Activated naive CD8-positive, alpha-beta T cell treated with anti-CD3 and anti-CD28 coated beads, Interleukin-2, amount 50 U/mL, for 24 hours (primary cell): ENCODE results near the gene HMG20A.

Experiments used
- ATAC-seq: fragments of 150-1000 bp; cut with Tn5 transposase; one replicate; pipeline ENCODE4 v1.10.0; 2021
- DNase-seq: peaks from one replicate; pipeline ENCODE4 v3.0.0; 2021
- H3K27ac Mint-ChIP-seq: one replicate; pipeline ENCODE4 v1.8.0; 2021; ENCODE audit warnings: mild to moderate bottlenecking, mixed read lengths
- H3K27me3 Mint-ChIP-seq: one replicate; pipeline ENCODE4 v1.8.0; 2021; ENCODE audit warnings: mixed read lengths
- H3K36me3 Mint-ChIP-seq: one replicate; pipeline ENCODE4 v1.8.0; 2021; ENCODE audit warnings: low read depth, mixed read lengths
- H3K4me1 Mint-ChIP-seq: one replicate; pipeline ENCODE4 v1.8.0; 2021; ENCODE audit warnings: mixed read lengths
- H3K4me3 Mint-ChIP-seq: one replicate; pipeline ENCODE4 v1.8.0; 2021; ENCODE audit warnings: mild to moderate bottlenecking, moderate library complexity, mixed read lengths
- H3K9me3 Mint-ChIP-seq: one replicate; pipeline ENCODE4 v1.8.0; 2021; ENCODE audit warnings: mixed read lengths

The HMG20A gene

DNA sequence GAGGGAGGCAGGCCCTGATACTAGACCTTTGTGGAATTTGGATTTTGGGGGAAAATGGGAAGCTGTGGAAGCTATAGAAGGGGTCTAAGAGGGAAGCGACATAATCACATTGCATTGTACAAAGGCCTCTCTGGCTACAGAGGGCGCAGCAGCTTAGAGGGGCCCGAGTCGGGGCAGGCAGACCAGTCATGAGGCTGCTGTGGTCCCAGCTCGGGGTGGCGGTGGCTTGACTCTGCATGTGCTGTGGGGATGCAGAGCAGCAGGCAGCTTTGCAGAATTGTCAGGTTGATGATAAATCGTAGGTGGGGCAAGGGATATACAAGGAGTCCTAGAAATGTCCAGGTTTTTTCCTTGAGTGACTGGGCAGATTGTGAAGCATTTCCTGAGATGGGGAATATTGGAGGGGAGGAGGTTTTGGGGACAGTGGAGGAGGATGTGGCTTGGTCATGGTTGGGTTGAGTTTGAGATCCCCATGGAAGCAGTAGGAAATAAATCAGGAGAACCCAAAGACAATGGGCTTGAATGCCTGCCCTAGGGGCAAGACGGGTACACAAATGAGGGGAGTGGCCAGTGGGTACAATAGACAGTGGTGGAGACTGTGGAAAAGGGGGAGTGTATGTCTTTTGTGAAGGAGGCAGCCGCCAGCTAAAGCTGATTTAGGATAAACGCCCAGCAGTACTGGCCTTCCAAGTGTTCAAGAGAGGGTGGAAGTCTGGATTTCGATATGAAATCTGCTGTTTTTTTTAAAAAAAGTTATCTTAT lies 94.1 kb downstream of the HMG20A start:
- H3K4me1 Mint-ChIP-seq, result no peaks in the 10 kb centered on the region
- ATAC-seq, result no peak
- no peak overlapping the region for H3K4me3 Mint-ChIP-seq
- H3K27ac Mint-ChIP-seq, result no peak overlapping the region
- H3K9me3 Mint-ChIP-seq, result no peaks in the 10 kb centered on the region
- no peak for DNase-seq
- H3K27me3 Mint-ChIP-seq, result no peaks in the 10 kb centered on the region
- H3K36me3 Mint-ChIP-seq, result no peaks in the 10 kb centered on the region

DNA sequence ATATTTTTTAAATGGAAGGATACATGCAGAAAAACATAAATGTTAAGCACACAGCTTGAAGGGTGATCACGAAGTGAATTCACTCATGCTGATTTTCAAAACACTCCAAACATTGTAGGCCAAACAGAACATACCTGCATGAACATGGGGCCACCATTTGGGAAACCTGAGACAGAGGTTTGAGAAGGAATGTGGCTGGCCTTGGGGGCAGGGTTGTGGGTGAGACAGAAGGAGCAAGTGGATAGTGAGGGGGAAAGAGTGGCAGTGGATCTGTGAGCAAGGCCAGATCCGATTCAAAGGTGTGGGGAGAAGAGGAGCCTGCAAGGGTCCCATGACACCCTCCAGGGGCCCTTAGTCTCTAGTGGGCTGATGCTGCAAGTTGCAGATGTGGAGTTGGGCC lies 94.9 kb downstream of the HMG20A start:
- Mint-ChIP-seq H3K36me3 (no peaks in the 10 kb centered on the region), H3K4me3 (no peak overlapping the region), H3K9me3 (no peaks in the 10 kb centered on the region), H3K27me3 (no peaks in the 10 kb centered on the region), H3K27ac (no peak overlapping the region), H3K4me1 (no peaks in the 10 kb centered on the region)
- ATAC-seq, result no peak
- DNase-seq, result no peak

DNA sequence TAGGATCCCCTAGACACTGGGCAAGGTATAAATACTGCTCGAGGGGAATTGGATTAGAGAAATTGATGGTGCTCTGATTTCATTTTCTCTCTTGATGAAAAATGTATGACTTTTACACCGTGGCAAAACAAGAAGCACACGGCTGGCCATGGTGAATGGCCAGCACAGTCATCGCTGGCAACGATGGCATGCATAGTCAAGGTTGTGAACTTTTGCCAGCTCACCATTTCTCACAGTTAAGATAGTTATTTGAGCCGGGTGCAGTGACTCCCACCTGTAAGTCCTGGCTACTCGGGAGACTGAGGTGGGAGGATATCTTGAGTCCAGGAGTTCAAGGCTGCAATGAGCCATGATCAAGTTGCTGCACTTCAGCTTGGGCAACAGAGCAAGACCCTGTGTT lies 95.4 kb downstream of the HMG20A start:
- Mint-ChIP-seq H3K9me3 (no peaks in the 10 kb centered on the region), H3K36me3 (no peaks in the 10 kb centered on the region), H3K27me3 (no peaks in the 10 kb centered on the region), H3K27ac (no peak overlapping the region), H3K4me3 (no peak overlapping the region), H3K4me1 (no peaks in the 10 kb centered on the region)
- no peak for ATAC-seq
- no peak for DNase-seq

DNA sequence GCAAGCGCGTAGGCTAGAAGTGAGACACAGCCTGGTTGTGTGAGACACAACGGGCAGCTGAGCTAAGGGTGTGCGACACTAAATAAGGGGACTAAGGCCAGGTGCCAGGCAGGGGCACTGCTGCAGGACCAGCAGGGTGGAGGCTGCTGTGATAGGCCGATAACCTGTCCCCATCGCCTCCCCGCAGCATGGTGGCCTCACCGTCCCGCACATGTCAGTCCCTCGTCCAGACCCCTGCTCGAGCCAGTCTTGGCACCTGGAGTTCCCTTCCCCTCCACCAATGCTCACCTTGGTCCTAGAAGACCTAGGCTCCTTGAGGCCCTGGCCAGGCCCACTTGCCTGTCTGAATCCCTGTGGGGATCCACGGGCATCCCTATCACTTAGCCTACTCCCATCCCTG lies 96.1 kb downstream of the HMG20A start:
- no peaks in the 10 kb centered on the region for H3K36me3 Mint-ChIP-seq
- ATAC-seq, result no peak
- no peaks in the 10 kb centered on the region for H3K9me3 Mint-ChIP-seq
- no peak overlapping the region for H3K27ac Mint-ChIP-seq
- no peaks in the 10 kb centered on the region for H3K4me1 Mint-ChIP-seq
- no peaks in the 10 kb centered on the region for H3K27me3 Mint-ChIP-seq
- no peak overlapping the region for H3K4me3 Mint-ChIP-seq
- DNase-seq, result no peak

DNA sequence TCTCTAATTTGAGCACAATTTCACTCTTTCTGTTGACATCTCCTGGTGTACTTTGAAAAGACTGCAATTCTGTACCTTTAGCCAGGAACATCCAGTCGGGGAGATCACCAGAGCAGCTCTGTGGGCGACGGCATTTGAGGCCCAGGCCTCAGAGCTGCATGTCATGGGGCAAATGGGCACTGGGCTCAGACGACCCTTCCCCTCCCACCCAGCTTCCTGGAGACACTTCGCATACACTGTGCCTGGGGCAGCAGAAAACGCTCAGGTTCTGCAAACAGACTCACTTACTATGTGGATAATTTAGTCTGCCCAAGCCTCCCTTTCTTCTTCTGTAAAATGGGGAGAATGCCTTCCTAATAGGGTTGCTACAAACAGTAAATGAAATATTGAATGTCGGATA lies 96.9 kb downstream of the HMG20A start:
- no peak overlapping the region for H3K4me3 Mint-ChIP-seq
- ATAC-seq (no peak), DNase-seq (no peak)
- H3K27me3 Mint-ChIP-seq, result no peaks in the 10 kb centered on the region
- no peak overlapping the region for H3K27ac Mint-ChIP-seq
- no peaks in the 10 kb centered on the region for H3K9me3 Mint-ChIP-seq
- no peaks in the 10 kb centered on the region for H3K36me3 Mint-ChIP-seq
- H3K4me1 Mint-ChIP-seq, result no peaks in the 10 kb centered on the region

DNA sequence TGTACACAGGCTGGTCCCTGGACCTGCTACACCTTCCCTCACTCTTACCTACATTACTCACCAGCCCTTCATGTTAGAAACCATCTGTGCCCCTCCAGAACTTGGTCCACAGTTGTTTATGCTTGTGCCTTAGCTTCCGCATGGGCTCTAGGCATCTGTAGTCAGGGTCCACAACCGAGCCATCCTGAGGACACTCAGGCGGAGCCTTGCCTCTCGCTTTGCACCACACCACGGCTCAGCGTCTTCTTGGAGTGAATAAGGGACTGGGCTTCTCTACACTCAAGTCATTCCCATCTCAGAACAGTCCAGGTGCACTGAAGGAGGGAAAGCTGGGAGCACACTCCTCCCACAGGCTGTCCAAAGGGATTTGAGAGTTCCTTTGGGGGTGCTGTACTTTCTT lies 97.8 kb downstream of the HMG20A start:
- Mint-ChIP-seq H3K4me3 (no peak overlapping the region), H3K9me3 (no peaks in the 10 kb centered on the region), H3K4me1 (no peaks in the 10 kb centered on the region), H3K27me3 (no peaks in the 10 kb centered on the region), H3K36me3 (no peaks in the 10 kb centered on the region), H3K27ac (no peak overlapping the region)
- no peak for ATAC-seq
- DNase-seq, result no peak

DNA sequence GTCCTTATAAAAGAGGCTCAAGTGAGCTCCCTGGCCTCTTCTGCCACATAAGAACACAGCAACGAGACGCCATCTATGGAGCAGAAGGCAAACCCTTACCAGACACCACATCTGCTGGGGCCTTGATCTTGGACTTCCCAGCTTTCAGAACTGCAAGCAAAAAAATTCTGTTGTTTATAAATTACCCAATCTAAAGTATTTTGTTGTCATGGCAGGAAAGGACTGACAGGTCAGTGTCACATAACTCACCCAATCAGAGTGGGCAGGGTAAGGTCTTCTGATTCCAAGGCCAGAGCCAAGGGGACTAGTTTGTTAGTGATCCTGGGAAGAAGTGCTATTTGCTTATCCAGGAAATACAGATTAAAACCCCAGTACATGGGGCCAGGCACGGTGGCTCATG lies 98.9 kb downstream of the HMG20A start:
- ATAC-seq, result no peak
- Mint-ChIP-seq H3K27me3 (no peaks in the 10 kb centered on the region), H3K9me3 (no peaks in the 10 kb centered on the region), H3K36me3 (no peaks in the 10 kb centered on the region), H3K4me1 (no peaks in the 10 kb centered on the region), H3K4me3 (no peak overlapping the region), H3K27ac (no peak overlapping the region)
- no peak for DNase-seq

DNA sequence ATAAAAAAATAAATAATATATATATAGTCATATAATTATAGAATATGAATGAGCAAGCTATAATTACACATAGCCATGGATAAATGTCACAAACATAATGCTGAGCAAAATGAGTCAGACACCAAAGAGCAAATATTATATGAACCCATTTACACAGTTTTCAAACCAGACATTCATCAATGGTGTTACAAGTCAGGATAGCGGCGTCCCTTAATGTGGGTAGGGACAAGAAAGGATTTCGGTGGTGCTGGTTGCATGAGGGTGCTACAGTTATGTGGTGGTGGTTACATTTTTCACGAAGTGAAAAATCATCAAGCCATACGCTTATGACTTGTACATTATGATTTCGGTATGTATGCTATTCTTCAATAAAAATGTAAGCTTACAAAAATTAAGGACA lies 100.5 kb downstream of the HMG20A start:
- Mint-ChIP-seq H3K27ac (no peak overlapping the region), H3K4me1 (no peaks in the 10 kb centered on the region), H3K9me3 (no peaks in the 10 kb centered on the region), H3K4me3 (no peak overlapping the region), H3K36me3 (no peaks in the 10 kb centered on the region), H3K27me3 (no peaks in the 10 kb centered on the region)
- DNase-seq, result no peak
- ATAC-seq, result no peak

DNA sequence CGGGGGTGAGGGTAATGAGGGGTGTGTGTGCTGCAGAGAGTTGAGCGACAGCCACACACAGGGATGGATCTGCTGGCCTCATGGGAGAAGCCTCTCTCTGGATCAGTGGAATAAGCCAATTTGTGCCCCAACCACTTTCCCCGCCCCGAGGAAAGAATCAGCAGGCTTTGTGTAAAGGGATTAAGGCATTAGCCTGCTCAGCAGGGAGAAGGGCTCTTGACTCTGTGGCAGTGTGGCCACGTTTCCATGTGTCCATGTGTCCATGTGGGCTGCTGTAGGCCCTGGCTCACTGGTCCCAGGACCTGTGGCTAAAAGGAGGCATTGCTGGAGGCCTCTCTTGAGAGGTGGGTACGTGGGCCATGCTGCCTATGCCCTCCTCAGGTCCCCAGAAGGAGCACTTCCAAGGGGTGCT lies 104.7 kb downstream of the HMG20A start:
- H3K9me3 Mint-ChIP-seq, result no peaks in the 10 kb centered on the region
- DNase-seq, result no peak
- H3K27me3 Mint-ChIP-seq, result no peaks in the 10 kb centered on the region
- no peak overlapping the region for H3K4me3 Mint-ChIP-seq
- H3K4me1 Mint-ChIP-seq, result no peaks in the 10 kb centered on the region
- no peak overlapping the region for H3K27ac Mint-ChIP-seq
- no peak for ATAC-seq
- no peaks in the 10 kb centered on the region for H3K36me3 Mint-ChIP-seq

DNA sequence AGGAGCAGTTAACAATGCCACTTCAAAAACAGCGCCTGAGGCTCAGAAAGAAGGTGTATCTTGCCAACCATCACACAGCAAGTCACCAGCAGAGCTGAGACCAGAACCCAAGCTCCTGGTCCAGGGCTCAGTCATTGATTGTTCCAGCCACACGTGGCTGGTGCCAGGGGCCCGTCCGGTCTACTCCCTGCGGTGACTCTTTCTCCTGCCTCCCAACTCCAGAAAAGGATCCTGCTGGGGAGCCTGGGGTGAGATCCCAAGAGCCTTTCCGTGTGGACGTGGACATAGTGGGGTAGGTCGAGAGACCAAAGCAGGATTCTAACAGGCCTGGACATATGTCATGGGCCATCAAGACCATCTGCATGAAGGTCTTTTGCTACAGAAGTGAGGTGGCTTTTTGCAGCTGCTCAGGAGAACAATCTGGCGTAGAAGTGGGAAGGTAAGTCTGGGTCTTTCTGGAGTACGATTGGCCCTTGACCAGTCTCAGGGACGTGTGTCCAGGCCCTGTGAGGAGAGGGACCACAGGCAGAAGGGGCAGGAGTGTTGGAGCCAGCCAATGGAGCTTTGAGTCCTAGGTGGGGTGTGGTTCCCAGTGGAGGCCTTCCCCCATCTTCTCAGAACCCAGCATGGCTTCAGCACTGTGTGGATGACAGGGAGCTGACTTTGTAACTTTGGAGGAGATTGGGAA lies 105.4 kb downstream of the HMG20A start:
- Mint-ChIP-seq H3K27ac (no peak overlapping the region), H3K4me3 (no peak overlapping the region), H3K4me1 (no peaks in the 10 kb centered on the region), H3K9me3 (no peaks in the 10 kb centered on the region), H3K27me3 (no peaks in the 10 kb centered on the region), H3K36me3 (no peaks in the 10 kb centered on the region)
- ATAC-seq (no peak), DNase-seq (no peak)

DNA sequence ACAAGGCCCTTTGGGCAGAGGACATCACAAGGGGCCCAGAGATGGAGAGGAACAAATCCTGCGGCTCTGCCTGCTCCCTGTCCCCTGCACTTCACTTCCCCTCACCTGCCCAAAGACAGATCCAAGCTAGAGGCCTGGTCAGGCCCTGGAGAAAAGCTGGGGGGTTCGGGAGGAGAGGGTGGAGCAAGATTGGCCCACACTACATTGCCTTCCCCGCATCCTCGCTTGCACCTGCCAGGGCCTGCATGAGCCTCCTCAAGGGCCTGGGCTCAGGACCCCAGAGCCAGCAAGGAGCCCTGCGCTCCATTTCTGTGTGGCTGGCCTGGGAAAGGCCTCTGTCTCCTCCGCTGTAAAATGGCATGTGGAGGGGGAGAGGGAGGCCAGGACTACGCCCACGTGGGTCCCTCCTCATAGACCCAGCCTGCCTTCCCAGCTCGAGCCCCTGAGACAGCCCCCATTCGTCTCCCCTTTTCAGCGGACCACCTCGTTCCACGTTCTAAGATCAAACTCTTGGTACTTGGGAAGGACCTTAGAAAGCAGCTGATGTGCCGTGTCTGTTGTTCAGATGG lies 106.0 kb downstream of the HMG20A start:
- Mint-ChIP-seq H3K27ac (no peak overlapping the region), H3K4me3 (no peak overlapping the region), H3K4me1 (no peaks in the 10 kb centered on the region), H3K27me3 (no peaks in the 10 kb centered on the region), H3K9me3 (no peaks in the 10 kb centered on the region), H3K36me3 (no peaks in the 10 kb centered on the region)
- DNase-seq, result no peak
- ATAC-seq, result no peak

DNA sequence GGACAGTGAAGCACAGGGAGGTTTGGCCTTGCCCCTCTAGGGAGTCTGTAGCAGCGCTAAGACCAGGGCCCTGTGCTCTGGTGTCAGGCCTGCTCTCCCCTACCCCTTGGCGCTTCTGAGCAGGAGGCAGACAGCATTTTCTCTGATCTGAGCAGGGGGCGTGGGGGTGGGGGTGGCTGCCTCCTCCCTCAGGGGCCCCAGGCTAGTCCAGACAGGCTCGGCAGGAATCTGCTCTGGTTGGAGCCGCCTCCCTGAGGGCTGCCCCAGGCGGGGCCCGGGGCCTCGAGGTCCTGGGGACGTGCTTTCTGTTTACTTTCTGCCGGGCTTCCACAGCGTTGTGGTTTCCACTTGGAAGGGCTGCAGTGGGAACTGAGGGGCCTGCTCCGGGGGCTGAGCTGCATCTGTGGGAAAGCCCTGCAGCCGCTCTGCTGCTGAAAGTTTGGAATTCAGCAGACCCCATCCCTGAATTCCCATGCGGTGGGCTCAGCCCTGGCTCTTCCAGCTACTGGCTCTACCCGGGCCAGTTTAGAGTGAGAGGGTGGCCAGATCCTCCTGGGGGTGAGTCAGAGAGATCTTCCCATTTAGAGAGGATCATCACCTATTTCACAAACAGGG lies 106.6 kb downstream of the HMG20A start:
- no peak for ATAC-seq
- Mint-ChIP-seq H3K36me3 (no peaks in the 10 kb centered on the region), H3K9me3 (no peaks in the 10 kb centered on the region), H3K27me3 (no peaks in the 10 kb centered on the region), H3K4me1 (no peaks in the 10 kb centered on the region), H3K27ac (no peak overlapping the region), H3K4me3 (no peak overlapping the region)
- DNase-seq, result no peak

DNA sequence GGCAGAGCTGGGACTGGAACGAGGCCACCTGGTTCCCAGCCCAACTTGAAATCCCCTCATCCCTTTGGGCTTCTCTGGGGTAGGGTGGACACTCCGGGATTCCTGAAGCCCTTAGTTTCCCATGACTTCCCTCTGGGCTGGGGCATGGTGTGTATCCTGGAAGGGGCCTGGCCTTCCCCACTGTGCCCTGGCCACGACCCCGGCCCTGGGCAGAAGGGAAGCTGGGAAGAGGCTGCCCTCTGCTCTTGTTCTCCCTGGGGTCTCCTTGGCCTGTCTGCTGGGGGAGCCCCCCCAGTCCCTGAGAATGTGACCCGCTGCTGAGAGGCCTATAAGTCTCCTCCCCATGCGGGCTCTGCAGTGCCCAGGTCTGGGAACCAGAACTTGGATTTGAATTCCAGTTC lies 107.1 kb downstream of the HMG20A start:
- DNase-seq (no peak), ATAC-seq (no peak)
- no peaks in the 10 kb centered on the region for H3K27me3 Mint-ChIP-seq
- no peaks in the 10 kb centered on the region for H3K4me1 Mint-ChIP-seq
- H3K27ac Mint-ChIP-seq, result no peak overlapping the region
- no peaks in the 10 kb centered on the region for H3K36me3 Mint-ChIP-seq
- no peak overlapping the region for H3K4me3 Mint-ChIP-seq
- no peaks in the 10 kb centered on the region for H3K9me3 Mint-ChIP-seq

DNA sequence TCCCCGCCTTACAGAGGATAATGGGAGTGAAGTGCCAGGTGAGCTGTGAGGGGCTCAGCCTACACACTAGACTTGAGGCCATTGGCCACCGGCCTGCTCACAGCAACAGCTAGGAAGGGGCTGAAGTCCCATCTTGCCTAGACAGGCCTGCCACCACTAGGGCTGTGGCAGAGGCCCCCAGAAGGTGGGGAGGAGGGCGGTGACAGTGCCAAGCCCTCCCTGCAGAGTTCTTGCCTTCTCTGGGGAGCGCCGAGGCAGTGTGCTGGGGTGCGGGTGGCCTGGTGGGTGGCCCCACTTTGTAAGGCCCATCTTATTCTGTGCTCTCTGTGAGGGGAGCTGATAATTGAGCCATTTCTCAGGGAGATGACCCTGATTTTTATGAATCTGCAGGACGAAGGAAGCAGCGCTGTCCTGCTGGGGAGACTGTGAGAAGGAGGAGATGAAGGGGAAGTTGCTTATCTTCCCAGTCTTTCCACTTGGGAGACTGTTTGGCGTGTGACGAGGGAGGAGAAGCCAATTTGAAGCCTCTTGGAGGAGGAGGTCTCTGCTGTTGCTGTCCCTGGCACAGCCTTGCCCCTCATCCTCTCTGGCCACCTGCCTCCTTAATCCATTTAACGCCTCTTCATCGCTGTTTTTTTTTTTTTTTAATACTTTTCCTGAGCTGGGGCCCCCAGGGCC lies 107.7 kb downstream of the HMG20A start:
- no peak overlapping the region for H3K27ac Mint-ChIP-seq
- no peaks in the 10 kb centered on the region for H3K4me1 Mint-ChIP-seq
- H3K9me3 Mint-ChIP-seq, result no peaks in the 10 kb centered on the region
- H3K4me3 Mint-ChIP-seq, result no peak overlapping the region
- no peaks in the 10 kb centered on the region for H3K27me3 Mint-ChIP-seq
- ATAC-seq, result no peak
- no peak for DNase-seq
- H3K36me3 Mint-ChIP-seq, result no peaks in the 10 kb centered on the region

DNA sequence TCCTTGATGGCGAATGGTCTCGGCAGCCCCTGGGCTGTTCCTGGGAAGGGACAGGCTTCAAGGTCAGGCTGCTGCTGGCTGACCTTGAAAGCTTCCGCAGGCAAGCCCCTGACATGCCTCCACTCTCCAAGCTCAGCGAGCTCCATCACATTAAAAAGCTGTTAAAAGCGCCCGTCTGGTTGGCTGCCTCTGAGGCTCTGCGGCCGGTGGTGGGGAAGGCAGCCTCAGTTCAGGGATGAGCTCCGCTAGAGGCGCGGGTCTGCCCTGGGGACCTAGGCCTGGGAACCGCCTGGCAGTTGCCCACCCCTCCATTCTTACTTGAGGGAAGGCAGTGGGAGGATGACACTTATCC lies 108.3 kb downstream of the HMG20A start:
- no peaks in the 10 kb centered on the region for H3K9me3 Mint-ChIP-seq
- H3K4me1 Mint-ChIP-seq, result no peaks in the 10 kb centered on the region
- H3K27me3 Mint-ChIP-seq, result no peaks in the 10 kb centered on the region
- DNase-seq (no peak), ATAC-seq (no peak)
- no peaks in the 10 kb centered on the region for H3K36me3 Mint-ChIP-seq
- H3K4me3 Mint-ChIP-seq, result no peak overlapping the region
- H3K27ac Mint-ChIP-seq, result no peak overlapping the region
